ENCODE measurements around the gene ZFP64.

ZFP64 gene

GRCh38 chr20:52191132-52191915 is at the start of gene ZFP64 (continued):
- TF ChIP-seq ZBTB20 (tag by site-specific recombination; IDR thresholded peaks at IDR 0.05) (peak; percentile 100), ZNF175 (tag by site-specific recombination; IDR thresholded peaks at IDR 0.05) (no peak), ZNF211 (tag by site-specific recombination; IDR thresholded peaks at IDR 0.05; ENCODE audit: low read depth) (no peak), AEBP2 (tag by site-specific recombination; IDR thresholded peaks at IDR 0.05; ENCODE audit: borderline replicate concordance) (no peak), ZNF521 (tag by site-specific recombination; IDR thresholded peaks at IDR 0.05) (no peak), BCL6B (tag by site-specific recombination; IDR thresholded peaks at IDR 0.05) (no peak), ZNF791 (tag by site-specific recombination; IDR thresholded peaks at IDR 0.05) (no peak), ZNF354C (tag by site-specific recombination; IDR thresholded peaks at IDR 0.05; ENCODE audit: borderline replicate concordance, low read depth) (no peak), ELK4 (IDR thresholded peaks at IDR 0.05; ENCODE audit: borderline replicate concordance, low read depth, low read length) (no peak; the same call in 1 of the 2 replicates), ZNF155 (tag by site-specific recombination; IDR thresholded peaks at IDR 0.05) (no peak), GFI1B (tag by site-specific recombination; IDR thresholded peaks at IDR 0.05) (no peak), SCRT2 (tag by site-specific recombination; IDR thresholded peaks at IDR 0.05) (no peak), ZFHX2 (tag by site-specific recombination; conservative IDR thresholded peaks at IDR 0.05) (no peak), ZNF776 (tag by site-specific recombination; IDR thresholded peaks at IDR 0.05; ENCODE audit: borderline replicate concordance) (no peak), ZNF112 (tag by site-specific recombination; IDR thresholded peaks at IDR 0.05) (no peak), ZSCAN16 (tag by site-specific recombination; IDR thresholded peaks at IDR 0.05) (no peak), ATF2 (tag by site-specific recombination; IDR thresholded peaks at IDR 0.05; ENCODE audit: low read depth) (no peak), KLF10 (tag by site-specific recombination; IDR thresholded peaks at IDR 0.05) (peak; percentile 49; the same call in 1 of the 2 replicates), ZNF610 (tag by site-specific recombination; IDR thresholded peaks at IDR 0.05; ENCODE audit: borderline replicate concordance) (no peak), ZNF114 (tag by site-specific recombination; IDR thresholded peaks at IDR 0.05) (no peak), ZNF626 (tag by site-specific recombination; IDR thresholded peaks at IDR 0.05) (no peak), SETDB1 (IDR thresholded peaks at IDR 0.05; ENCODE audit: insufficient read length, low read length) (no peak), ZNF645 (tag by site-specific recombination; IDR thresholded peaks at IDR 0.05) (no peak), ZNF239 (tag by site-specific recombination; IDR thresholded peaks at IDR 0.05) (no peak), ZFP69B (tag by site-specific recombination; IDR thresholded peaks at IDR 0.05) (peak; percentile 14; the same call in 1 of the 2 replicates), ZNF548 (tag by site-specific recombination; IDR thresholded peaks at IDR 0.05) (no peak), ZNF266 (tag by site-specific recombination; IDR thresholded peaks at IDR 0.05; ENCODE audit: low read depth) (no peak), ZNF518A (tag by site-specific recombination; conservative IDR thresholded peaks at IDR 0.05; ENCODE audit: low read depth) (0 out of 2 replicates have a peak, but pooled peaks have one; percentile 23), ZNF324 (tag by site-specific recombination; IDR thresholded peaks at IDR 0.05) (0 out of 2 replicates have a peak, but pooled peaks have one; percentile 47)

All from HEK293 (cell line).